HUDEP-2 (cell line): ENCODE measurements around the gene NIP7.
A peak's percentile ranks its signal among the peaks of the same experiment; 100 is the strongest.
"Not testable (repeated sequence)": the region's sequence is repeated elsewhere in the genome, so short reads cannot be mapped to it uniquely, and the experiment has no call there.

Experiments used
- DNase-seq, 76 experiments: peaks; one replicate each; lab custom pipeline; 2025; ENCODE audit not compliant: unreplicated experiment in 76 of 76; lab: John Stamatoyannopoulos, UW

Gene NIP7

DNA sequence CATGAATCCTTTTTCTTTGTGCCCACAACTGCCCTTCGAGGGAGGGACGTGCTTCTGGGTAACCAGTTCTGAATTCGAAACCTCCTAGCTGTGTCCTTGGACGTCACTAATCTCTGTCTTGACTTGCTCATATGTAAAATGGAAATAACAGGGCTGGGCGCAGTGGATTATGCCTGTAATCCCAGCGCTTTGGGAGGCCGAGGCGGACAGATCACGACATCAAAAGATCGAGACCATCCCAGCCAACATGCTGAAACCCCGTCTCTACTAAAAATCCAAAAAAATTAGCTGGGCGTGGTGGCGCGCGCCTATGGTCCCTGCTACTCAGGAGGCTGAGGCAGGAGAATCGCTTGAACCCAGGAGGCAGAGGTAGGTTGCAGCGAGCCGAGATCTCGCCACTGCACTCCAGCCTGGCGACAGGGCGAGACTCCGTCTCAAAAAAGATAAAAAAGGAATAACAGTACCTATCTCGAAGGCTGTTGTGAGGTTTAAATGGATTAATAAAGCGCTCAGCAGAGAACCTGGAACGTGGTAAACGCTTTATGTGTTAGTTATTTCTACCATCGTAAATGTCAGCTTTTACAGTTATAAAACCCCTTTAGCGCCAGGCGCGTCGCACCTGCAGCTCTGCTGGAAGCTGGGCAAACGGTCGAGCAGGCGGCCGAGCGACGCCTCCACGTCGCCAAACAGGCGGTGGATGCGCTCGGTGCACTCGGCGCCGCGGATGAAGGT, 849 bp upstream of the NIP7 start:
- peak in 10 of 76 experiments; percentile 15 to 52 (median 44) for DNase-seq

DNA sequence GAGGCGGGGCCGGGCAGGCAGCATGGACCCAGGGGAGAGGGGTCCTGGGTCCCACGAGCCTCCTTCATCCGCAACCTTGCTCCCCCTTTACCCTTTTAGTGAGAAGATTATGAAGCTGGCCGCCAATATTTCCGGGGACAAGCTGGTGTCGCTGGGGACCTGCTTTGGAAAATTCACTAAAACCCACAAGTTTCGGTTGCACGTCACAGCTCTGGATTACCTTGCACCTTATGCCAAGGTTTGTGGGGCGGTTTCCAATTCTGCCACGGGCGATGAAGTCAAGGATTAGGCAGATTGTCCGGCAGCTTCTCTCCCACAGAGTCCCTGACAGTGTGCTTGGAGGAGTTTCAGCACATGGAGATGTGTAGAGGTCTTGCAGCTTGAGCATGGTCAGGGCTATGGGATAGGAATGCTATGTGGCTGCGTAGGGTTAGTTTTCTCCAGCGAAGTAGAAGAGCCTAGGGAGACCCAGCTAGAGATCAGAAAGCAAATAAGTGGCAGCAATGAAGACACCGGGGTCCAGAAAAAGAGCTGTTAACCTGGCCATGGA, 598 bp downstream of the NIP7 start:
- DNase-seq = peak in 2 of 76 experiments; percentile 8 to 50

- DNase-seq = no peak
Observed at GRCh38 chr16:69344171-69344570, 4.6 kb downstream of the NIP7 start.

DNA sequence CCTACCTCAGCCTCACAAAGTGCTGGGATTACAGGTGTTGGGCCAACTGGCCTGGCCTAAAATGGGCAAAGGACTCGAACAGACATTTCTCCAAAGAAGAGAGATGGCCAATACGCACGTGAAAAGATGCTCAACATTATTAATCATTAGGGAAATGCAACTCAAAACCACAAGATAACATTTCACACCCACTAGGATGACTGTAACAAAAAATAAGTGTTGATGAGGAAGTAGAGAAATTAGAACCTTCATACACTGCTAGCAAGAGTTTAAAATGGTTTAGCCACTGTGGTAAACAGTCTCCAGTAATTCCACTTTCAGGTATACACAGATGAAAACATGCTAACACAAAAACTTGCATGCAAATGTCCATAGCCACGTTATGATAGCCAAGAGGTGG, 6.4 kb downstream of the NIP7 start:
- DNase-seq = no peak

DNA sequence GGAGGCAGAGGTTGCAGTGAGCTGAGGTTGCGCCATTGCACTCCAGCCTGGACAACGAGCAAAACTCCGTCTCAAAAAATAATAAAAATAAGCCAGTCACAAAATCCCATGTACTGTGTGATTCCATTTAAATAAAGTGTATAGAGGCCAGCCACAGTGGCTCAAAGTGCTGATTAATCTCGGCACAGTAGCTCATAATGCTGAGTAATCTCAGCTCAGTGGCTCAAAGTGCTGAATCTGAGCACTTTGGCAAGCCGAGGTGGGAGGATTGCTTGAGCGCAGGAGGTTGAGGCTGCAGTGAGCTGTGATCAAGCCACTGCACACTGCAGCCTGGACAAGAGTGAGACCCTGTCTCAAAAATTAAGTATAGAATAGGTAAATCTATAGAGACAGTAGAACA, 7.1 kb downstream of the NIP7 start:
- peak in 1 of 76 experiments; percentile 9 for DNase-seq

GRCh38 chr16:69348222-69348621, 8.7 kb downstream of the NIP7 start:
- peak in 3 of 76 experiments; percentile 9 to 20 (median 13) for DNase-seq

DNA sequence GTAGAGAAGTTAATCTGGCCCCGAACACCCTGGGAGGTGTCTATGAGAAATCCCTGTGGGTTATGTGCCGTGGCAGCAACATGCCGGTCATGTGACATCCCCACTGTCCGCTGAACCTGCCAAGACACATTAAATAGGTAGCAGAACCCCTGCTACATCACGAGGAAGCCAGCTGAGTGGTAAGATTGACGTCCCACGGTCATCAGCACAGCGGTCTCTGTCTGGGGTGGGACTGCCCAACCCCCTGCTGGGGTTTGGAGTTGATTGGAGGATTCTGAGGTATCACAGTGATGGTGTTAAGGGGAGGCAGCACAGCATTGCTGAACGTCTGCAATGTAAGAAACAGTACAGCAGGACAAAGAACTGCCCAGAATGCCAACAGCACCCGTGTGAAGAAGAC, 10.0 kb downstream of the NIP7 start:
- no peak for DNase-seq

DNA sequence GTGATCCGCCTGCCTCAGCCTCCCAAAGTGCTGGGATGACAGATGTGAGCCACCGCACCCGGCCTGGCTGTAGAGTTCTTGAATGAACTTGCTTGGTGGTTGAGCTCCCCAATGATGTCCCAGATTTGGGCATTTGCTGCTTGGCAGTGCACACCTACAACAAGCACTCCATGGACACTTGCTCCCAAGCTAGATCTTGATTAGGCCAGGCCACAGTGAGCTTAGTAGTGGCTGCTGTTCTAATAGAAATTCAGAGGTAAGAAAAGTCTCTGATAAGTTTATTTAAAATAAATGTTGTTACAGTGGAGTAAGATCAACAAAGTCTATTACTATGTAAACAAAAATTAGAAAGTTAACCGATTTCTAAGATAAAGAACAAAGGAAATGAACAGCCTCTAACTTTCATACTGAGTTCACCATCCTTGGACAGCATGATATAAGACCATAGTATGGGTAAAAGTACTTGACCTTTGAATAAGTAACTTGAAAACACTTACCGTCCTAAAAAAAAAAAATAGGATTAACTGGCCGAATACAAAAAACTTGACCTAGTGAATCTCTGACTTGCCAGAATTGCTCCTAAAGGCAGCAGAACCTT, 11.1 kb downstream of the NIP7 start:
- no peak for DNase-seq

DNA sequence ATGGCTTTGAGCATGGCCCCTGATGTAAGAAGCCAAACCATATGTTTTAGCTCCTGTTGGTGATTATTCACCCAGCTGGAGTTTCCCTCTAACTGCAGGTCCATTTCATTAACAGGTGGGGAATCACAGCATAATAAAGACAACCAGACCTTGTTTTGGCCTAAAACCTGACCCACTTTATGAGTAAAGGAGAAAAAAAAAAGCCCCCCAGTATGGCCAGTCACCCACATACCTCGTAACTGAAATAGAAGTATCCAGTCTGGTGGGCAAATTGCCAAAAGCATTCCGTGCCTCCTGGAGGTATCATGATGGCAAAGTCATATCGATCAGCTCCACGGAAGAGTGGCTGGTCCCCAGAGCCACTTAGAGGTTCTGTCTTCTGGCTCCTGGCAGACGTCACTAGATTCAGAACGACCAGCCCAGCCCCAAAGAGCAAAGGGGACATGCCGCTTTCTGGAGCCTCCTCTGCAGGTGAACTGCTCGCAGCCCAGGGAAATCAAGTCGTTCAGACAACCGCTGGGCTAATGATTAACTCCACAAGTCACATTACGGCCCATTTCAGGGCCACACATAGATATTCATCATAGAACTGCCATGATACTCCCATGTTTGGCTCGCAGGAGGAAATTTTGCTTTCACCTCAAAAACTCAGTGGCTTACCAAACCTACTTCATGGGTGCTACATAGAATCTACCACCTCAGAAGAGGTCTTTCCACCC, 11.9 kb downstream of the NIP7 start, which contains the start of gene TMED6:
TSS of gene TMED6 (minus strand) at position 478 of the 719 bp plus-strand sequence. CDS start at position 445, 33 bp downstream.
- no peak for DNase-seq

GRCh38 chr16:69360070-69360469, 20.5 kb downstream of the NIP7 start:
- DNase-seq = not testable (repeated sequence)

DNA sequence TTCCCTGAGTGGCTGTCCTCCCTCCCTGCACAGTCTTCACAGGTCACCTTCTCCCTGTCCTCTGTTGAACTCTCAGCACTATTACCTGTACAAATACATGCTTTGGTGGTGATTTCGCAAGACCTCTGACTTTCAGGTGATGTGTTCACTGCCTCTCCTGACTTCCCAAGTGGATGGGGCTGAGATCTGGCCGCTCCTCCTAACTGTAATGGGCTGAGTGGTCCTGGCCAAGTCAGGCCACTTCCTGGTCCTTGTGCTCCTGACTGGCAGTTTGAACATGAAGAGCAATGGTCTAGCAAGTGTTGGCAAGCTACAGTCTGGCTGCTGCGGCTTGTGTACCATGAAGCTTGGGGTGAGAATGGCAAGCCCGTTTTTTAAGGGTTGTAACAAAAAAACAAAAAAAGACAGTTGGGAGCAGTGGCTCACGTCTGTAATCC, 23.7 kb downstream of the NIP7 start:
- DNase-seq = no peak

GRCh38 chr16:69364088-69364487, 24.5 kb downstream of the NIP7 start:
- no peak for DNase-seq

DNA sequence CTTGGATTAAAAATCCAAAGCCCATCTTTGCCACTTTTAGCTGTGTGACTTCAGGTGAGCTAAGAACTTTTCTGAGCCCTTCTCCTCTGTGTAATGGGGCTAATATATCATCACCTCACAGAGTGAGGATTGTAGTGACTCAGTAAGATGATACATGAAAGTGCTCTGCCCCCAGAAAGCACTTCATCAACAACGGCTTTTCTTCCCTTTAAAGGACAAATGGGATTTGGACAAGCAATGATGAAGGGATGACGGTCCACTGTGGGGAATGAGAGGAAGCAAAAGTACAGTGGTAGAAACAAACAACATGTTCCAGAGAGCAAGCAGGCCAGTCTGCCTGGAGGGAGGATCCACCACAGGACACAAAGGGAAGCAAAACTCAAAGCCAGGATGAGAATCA, 26.3 kb downstream of the NIP7 start:
- no peak for DNase-seq

DNA sequence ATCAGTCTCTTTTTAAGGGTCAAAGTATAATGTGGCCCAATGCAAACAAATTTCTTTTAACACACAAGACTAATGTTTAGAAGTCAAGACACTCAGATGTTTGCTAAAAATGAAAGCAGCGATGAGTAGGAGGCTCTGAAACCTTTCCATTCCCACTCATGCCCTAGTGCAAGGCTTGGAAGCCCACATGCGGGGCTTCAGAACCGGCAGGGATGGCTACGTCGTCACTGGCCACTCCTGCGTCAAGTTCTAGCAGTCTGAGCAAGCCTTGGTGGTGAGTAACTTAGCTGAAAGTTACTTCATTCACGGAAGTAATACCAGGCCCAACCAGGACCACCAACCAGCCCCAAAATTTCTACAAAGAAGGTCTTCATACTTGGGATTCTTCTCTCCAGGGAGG, 26.9 kb downstream of the NIP7 start:
- DNase-seq = no peak

DNA sequence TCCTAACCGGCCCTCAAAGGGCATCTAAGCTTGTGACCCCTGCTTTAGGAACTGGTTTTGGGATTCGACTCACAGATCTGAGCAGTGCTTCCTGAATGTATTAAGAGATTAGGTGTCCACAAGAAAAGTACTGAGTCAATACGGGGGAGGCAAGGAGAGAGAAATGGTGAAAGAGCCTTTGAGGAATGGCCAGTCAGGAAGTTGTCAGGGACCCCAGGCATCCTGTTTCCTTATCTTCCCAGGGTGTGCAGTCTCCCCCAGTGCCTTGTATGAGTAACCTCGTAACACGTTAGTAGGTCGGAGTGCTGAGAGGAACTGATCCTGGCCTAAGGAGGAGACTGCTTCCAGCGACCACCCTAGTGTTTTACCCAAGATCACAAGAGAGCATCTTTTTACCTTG, 28.4 kb downstream of the NIP7 start:
- no peak for DNase-seq

DNA sequence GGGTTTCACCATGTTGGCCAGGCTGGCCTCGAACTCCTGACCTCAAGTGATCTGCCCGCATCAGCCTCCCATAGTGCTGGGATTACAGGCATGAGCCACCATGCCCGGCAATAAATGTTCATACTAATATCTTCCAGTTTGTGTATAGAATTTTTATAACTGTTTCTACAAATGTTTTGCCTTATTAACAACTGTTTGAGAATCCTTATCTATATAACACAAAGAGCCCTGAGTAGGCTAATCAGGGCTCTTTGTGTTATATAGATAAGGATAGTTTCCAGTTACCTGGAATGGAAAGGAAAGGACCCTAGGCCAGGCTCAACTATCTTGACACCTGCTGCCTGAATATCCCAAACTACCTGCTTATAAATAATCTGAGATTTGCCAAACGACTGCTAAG, 29.3 kb downstream of the NIP7 start:
- DNase-seq = no peak

- DNase-seq = no peak
Observed at GRCh38 chr16:69371564-69371963, 32.0 kb downstream of the NIP7 start.

DNA sequence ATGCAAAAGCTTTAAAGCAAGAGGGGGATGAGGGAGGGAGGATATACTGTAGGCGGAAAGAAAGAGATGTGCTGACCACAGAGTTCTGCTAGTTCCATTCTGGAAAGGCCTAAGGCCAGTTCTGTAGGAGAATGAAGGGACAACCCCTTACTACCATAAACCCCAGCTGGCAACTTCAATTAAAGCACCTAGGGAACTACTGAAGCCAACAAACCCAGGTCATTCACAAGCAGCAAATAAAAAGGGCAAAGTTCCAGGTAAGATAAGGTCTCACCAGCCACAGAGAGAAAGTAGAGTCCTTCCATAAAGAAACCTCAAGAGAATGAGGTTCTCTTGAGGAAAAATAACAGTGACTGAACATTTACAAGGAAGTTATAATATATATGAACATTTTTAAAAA, 33.4 kb downstream of the NIP7 start:
- DNase-seq = no peak

DNA sequence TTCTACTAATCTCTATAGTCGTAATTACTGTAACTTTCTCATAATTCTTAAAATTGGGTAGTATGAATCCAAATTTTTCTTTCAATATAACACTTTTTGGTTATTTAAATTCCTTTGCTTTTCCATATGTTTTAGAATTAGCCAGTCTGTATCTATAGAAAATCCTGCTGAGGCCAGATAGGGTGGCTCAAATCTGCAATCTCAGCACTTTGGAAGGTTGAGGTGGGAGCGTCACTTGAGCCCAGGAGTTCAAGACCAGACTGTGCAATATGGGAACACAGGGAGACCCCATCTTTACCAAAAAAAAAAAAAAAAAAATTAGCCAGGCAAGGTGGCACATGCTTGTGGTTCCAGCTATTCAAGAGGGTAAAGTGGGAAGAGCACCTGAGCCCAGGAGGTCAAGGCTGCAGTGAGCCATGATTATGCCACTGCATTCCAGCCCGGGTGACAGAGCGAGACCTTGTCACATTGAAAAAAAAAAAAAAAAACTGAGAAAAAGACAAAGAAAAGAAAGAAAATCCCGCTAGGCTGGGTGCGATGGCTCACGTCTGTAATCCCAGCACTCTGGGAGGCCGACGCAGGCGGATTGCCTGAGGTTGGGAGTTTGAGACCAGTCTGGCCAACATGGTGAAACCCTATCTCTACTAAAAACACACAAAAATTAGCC, 37.0 kb downstream of the NIP7 start:
- DNase-seq = no peak

- DNase-seq = no peak
Observed at GRCh38 chr16:69378036-69378435, 38.5 kb downstream of the NIP7 start.

DNA sequence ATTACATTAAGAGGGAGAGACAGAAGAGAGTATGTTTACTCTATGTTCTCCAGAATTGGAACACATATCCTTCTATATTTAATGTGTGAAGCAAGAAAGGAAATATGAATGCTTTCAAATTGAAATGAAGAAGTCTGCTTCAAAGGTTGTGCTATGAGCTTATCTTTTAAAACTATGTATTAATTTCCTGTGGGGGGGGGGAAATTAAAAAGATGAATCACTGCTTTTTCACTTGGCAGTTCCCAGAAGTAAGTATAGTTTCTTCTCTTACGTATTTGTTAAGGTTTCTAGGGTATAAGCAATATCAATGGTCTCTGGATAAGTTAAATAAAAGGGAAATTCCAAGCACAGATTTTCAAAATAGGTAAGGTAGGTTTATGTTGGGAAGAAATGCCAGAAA, 39.2 kb downstream of the NIP7 start:
- no peak for DNase-seq
